ENCODE data around the gene TMC1.
A peak's percentile ranks its signal among the peaks of the same experiment; 100 is the strongest.

TMC1 gene

GRCh38 chr9:72576087-72576486, 54.7 kb downstream of the TMC1 start:
- DNase-seq: no peak

- no peak for DNase-seq
Measured at GRCh38 chr9:72577212-72577753, 55.9 kb downstream of the TMC1 start.

GRCh38 chr9:72579190-72579589, 57.8 kb downstream of the TMC1 start:
- DNase-seq: peak; percentile 40

- DNase-seq: no peak
Measured at GRCh38 chr9:72579880-72580550, 58.6 kb downstream of the TMC1 start.

GRCh38 chr9:72581694-72582093, 60.3 kb downstream of the TMC1 start:
- no peak for DNase-seq

- DNase-seq: no peak
Measured at GRCh38 chr9:72583370-72583769, 62.0 kb downstream of the TMC1 start.

- no peak for DNase-seq
Measured at GRCh38 chr9:72586388-72587130, 65.2 kb downstream of the TMC1 start.

GRCh38 chr9:72588336-72588735, 66.9 kb downstream of the TMC1 start:
- peak; percentile 58 for DNase-seq

GRCh38 chr9:72589667-72590521, 68.5 kb downstream of the TMC1 start:
- DNase-seq: no peak

- DNase-seq: no peak
Measured at GRCh38 chr9:72590824-72591223, 69.4 kb downstream of the TMC1 start.

GRCh38 chr9:72592502-72593403, 71.3 kb downstream of the TMC1 start:
- DNase-seq: no peak

- no peak for DNase-seq
Measured at GRCh38 chr9:72596451-72597180, 75.2 kb downstream of the TMC1 start.

GRCh38 chr9:72597181-72597517, 75.7 kb downstream of the TMC1 start:
- DNase-seq: no peak

- DNase-seq: no peak
Measured at GRCh38 chr9:72597601-72598000, 76.2 kb downstream of the TMC1 start.

GRCh38 chr9:72598639-72599038, 77.2 kb downstream of the TMC1 start:
- DNase-seq: no peak

GRCh38 chr9:72599874-72600534, 78.6 kb downstream of the TMC1 start:
- no peak for DNase-seq

GRCh38 chr9:72600671-72601070, 79.3 kb downstream of the TMC1 start:
- DNase-seq: no peak

- DNase-seq: no peak
Measured at GRCh38 chr9:72601615-72602014, 80.2 kb downstream of the TMC1 start.

- no peak for DNase-seq
Measured at GRCh38 chr9:72612449-72612848, 91.0 kb downstream of the TMC1 start.

GRCh38 chr9:72614067-72614466, 92.7 kb downstream of the TMC1 start:
- DNase-seq: no peak

GRCh38 chr9:72615931-72616330, 94.5 kb downstream of the TMC1 start:
- DNase-seq: no peak
